Gastrocnemius medialis (tissue), 4 donors: ENCODE results near the gene DYNLRB1. TPM values are rescaled to one million over a fixed set of nuclear protein-coding genes. Genes with fewer than 3 reads are reported as not detected.

Source experiments
- ATAC-seq, 2 donors: fragments of 150-250 bp; one replicate each; pipeline ENCODE4 v1.9.1; 2016
- DNase-seq, 2 donors: peaks; one replicate each; pipeline ENCODE4 v3.0.0-alpha.2; 2019
- H3K27ac ChIP-seq, 4 donors: fragments of 200-600 bp; sonication (generic); 1 replicate in 1 of 4; 2 replicates in 3 of 4; pipeline ENCODE4 v1.5.1; 2016 to 2018; ENCODE audit warnings: mild to moderate bottlenecking in 2 of 4, moderate library complexity in 1 of 4
- H3K27me3 ChIP-seq, 3 donors: fragments of 200-600 bp; sonication (generic) in 2 of 3; 1 replicate in 1 of 3; 2 replicates in 2 of 3; pipeline versions ENCODE4 v1.5.1 to v1.6.0; 2016 to 2019; ENCODE audit warnings: mild to moderate bottlenecking in 1 of 3, moderate library complexity in 1 of 3
- H3K36me3 ChIP-seq, 2 donors: fragments of 200-600 bp; sonication (generic) in 1 of 2; one replicate each; pipeline ENCODE4 v1.5.1; 2017 to 2018
- H3K4me1 ChIP-seq, 2 donors: fragments of 200-600 bp; sonication (generic) in 1 of 2; one replicate each; pipeline ENCODE4 v1.5.1; 2016 to 2017; ENCODE audit warnings: mild to moderate bottlenecking in 2 of 2
- H3K4me3 ChIP-seq, 4 donors: fragments of 200-600 bp; sonication (generic) in 3 of 4; 1 replicate in 1 of 4; 2 replicates in 3 of 4; pipeline ENCODE4 v1.5.1; 2016 to 2019; ENCODE audit warnings: mild to moderate bottlenecking in 2 of 4
- H3K9me3 ChIP-seq, 3 donors: fragments of 200-600 bp; sonication (generic) in 2 of 3; 1 replicate in 1 of 3; 2 replicates in 2 of 3; pipeline ENCODE4 v1.5.1; 2016 to 2019
- CTCF ChIP-seq, 5 experiments: fragments of 450-650 bp in 3 of 5; fragments of 200-600 bp in 2 of 5; sonication (generic) in 2 of 5; IDR thresholded peaks in 4 of 5; conservative IDR thresholded peaks in 1 of 5; 1 replicate in 4 of 5; 2 replicates in 1 of 5; pipeline ENCODE4 v1.5.1; 2016 to 2019; ENCODE audit warnings: antibody characterized with exemption in 5 of 5, mild to moderate bottlenecking in 3 of 5, moderate library complexity in 3 of 5
- POLR2A ChIP-seq, 2 donors: fragments of 450-650 bp; IDR thresholded peaks; one replicate each; pipeline ENCODE4 v1.6.1; 2017; ENCODE audit warnings: antibody characterized with exemption in 2 of 2, mild to moderate bottlenecking in 2 of 2, moderate library complexity in 2 of 2
- in situ Hi-C, 4 donors: fragments of 200-750 bp; cut with MboI; loops; one replicate each; pipeline versions ENCODE4 v1.15.0 to v1.8.0; 2017; ENCODE audit warnings: low sequenced_read_pairs in 4 of 4
- intact Hi-C: fragments of 100-400 bp; cut with DNase I; formaldehyde crosslinking; loops from one replicate; pipeline ENCODE4 v1.15.1; 2023; ENCODE audit warnings: low total_unique reads
- total RNA-seq, 4 donors: library from RNA; depleted of rRNA; stranded (reverse); fragments of >200 nt; gene quantifications; one replicate each; pipeline versions ENCODE4 v1.1.0 to v1.2.3, GENCODE V29; 2016

Gene DYNLRB1
- total RNA-seq, 4 donors from 2014 or later: 115 to 216 (median 142) TPM

GRCh38 chr20:34526466-34526865, 10.2 kb downstream of the DYNLRB1 start:
- no peaks in the 10 kb centered on the region for H3K9me3 ChIP-seq
- ATAC-seq (no peak), DNase-seq (no peak)
- peaks cover 56 to 65% of the 10 kb centered on the region in 2 donors for H3K4me1 ChIP-seq
- in situ Hi-C loops (loop anchor here in 1 of 4 donors (25.0 kb wide), 1 partner anchor 186 kb away; the partner anchor contains the start of gene TP53INP2), intact Hi-C loops (loop anchor here (5.0 kb wide), 1 partner anchor 164 kb away; the partner anchor contains the start of gene ITCH)
- no peaks in the 10 kb centered on the region for H3K27me3 ChIP-seq
- peaks cover 0 to 28% of the 10 kb centered on the region in 2 donors for H3K36me3 ChIP-seq
- H3K27ac ChIP-seq: peak overlapping the region; percentile 78 to 87 (median 79)
- H3K4me3 ChIP-seq: no peak overlapping the region
- TF ChIP-seq POLR2A (IDR thresholded peaks at IDR 0.05) (no peak), CTCF (IDR thresholded peaks at IDR 0.05 in 4 of 5, conservative IDR thresholded peaks at IDR 0.05 in 1 of 5) (no peak)

GRCh38 chr20:34527016-34527415, 10.8 kb downstream of the DYNLRB1 start:
- H3K4me1 ChIP-seq: peaks cover 53 to 63% of the 10 kb centered on the region in 2 donors
- DNase-seq (no peak), ATAC-seq (no peak)
- no peaks in the 10 kb centered on the region for H3K27me3 ChIP-seq
- peaks cover 0 to 33% of the 10 kb centered on the region in 2 donors for H3K36me3 ChIP-seq
- in situ Hi-C loops: loop anchor here in 1 of 4 donors (25.0 kb wide), 1 partner anchor 185 kb away; the partner anchor contains the start of gene TP53INP2
- intact Hi-C loops: loop anchor here (5.0 kb wide), 1 partner anchor 165 kb away; the partner anchor contains the start of gene ITCH
- H3K4me3 ChIP-seq: no peak overlapping the region
- peak overlapping the region; percentile 78 to 87 (median 79) for H3K27ac ChIP-seq
- no peak for TF ChIP-seq CTCF (IDR thresholded peaks at IDR 0.05 in 4 of 5, conservative IDR thresholded peaks at IDR 0.05 in 1 of 5)
- no peak for TF ChIP-seq POLR2A (IDR thresholded peaks at IDR 0.05)
- H3K9me3 ChIP-seq: no peaks in the 10 kb centered on the region

GRCh38 chr20:34528921-34529297, 12.7 kb downstream of the DYNLRB1 start:
- peak in 2 of 5 experiments; percentile 11 to 23 for TF ChIP-seq CTCF (IDR thresholded peaks at IDR 0.05 in 4 of 5, conservative IDR thresholded peaks at IDR 0.05 in 1 of 5)
- TF ChIP-seq POLR2A (IDR thresholded peaks at IDR 0.05): no peak
- DNase-seq (peak; percentile 44 to 57), ATAC-seq (peak in 1 of 2 donors; percentile 51)
- Histone ChIP-seq H3K36me3 (peaks cover 0 to 50% of the 10 kb centered on the region in 2 donors), H3K4me1 (peaks cover 48 to 53% of the 10 kb centered on the region in 2 donors), H3K27ac (peak overlapping the region in 3 of 4 donors; percentile 44 to 68 (median 61)), H3K4me3 (no peak overlapping the region), H3K9me3 (no peaks in the 10 kb centered on the region), H3K27me3 (no peaks in the 10 kb centered on the region)
- in situ Hi-C loops: loop anchor here in 1 of 4 donors (25.0 kb wide), 1 partner anchor 183 kb away; the partner anchor contains the start of gene TP53INP2
- intact Hi-C loops: loop anchor here (5.0 kb wide), 1 partner anchor 167 kb away; the partner anchor contains the start of gene ITCH

GRCh38 chr20:34529742-34530141, 13.5 kb downstream of the DYNLRB1 start:
- ATAC-seq (no peak), DNase-seq (no peak)
- Histone ChIP-seq H3K4me3 (no peak overlapping the region), H3K36me3 (peaks cover 0 to 57% of the 10 kb centered on the region in 2 donors), H3K4me1 (peaks cover 40 to 46% of the 10 kb centered on the region in 2 donors), H3K9me3 (no peaks in the 10 kb centered on the region), H3K27me3 (no peaks in the 10 kb centered on the region), H3K27ac (peak overlapping the region in 1 of 4 donors; percentile 44)
- in situ Hi-C loops (loop anchor here in 1 of 4 donors (25.0 kb wide), 1 partner anchor 183 kb away; the partner anchor contains the start of gene TP53INP2), intact Hi-C loops (loop anchor here (5.0 kb wide), 1 partner anchor 167 kb away; the partner anchor contains the start of gene ITCH)
- TF ChIP-seq POLR2A (IDR thresholded peaks at IDR 0.05) (no peak), CTCF (IDR thresholded peaks at IDR 0.05 in 4 of 5, conservative IDR thresholded peaks at IDR 0.05 in 1 of 5) (no peak)
